Right atrium auricular region (tissue), 2 donors: ENCODE data around the gene NRIP1. TPM values are rescaled to one million over a fixed set of nuclear protein-coding genes. Genes with fewer than 3 reads are reported as not detected.

Experiments used
- DNase-seq: peaks from one replicate; pipeline ENCODE4 v3.0.0-alpha.2; 2019; ENCODE audit warnings: low spot score
- H3K27ac ChIP-seq, 2 donors: fragments of 200-600 bp; sonication (generic); 1 replicate in 1 of 2; 2 replicates in 1 of 2; pipeline ENCODE4 v1.5.1; 2016 to 2019
- H3K27me3 ChIP-seq, 2 donors: fragments of 200-600 bp; sonication (generic); one replicate each; pipeline versions ENCODE4 v1.5.1 to v1.6.0; 2017 to 2019
- H3K36me3 ChIP-seq: fragments of 200-600 bp; sonication (generic); one replicate; pipeline ENCODE4 v1.5.1; 2016
- H3K4me1 ChIP-seq, 2 donors: fragments of 200-600 bp; sonication (generic); one replicate each; pipeline versions ENCODE4 v1.5.1 to v1.6.0; 2017 to 2019
- H3K4me3 ChIP-seq, 2 donors: fragments of 200-600 bp; sonication (generic); 1 replicate in 1 of 2; 2 replicates in 1 of 2; pipeline ENCODE4 v1.5.1; 2017 to 2019; ENCODE audit warnings: mild to moderate bottlenecking in 1 of 2, moderate library complexity in 1 of 2
- H3K9me3 ChIP-seq, 2 donors: fragments of 200-600 bp; sonication (generic); one replicate each; pipeline ENCODE4 v1.5.1; 2019
- CTCF ChIP-seq, 2 donors: fragments of 200-600 bp; sonication (generic); IDR thresholded peaks; one replicate each; pipeline ENCODE4 v1.5.1; 2019; ENCODE audit warnings: antibody characterized with exemption in 2 of 2
- total RNA-seq, 2 donors: library from RNA; depleted of rRNA; stranded (reverse); fragments of >200 nt; gene quantifications; one replicate each; pipeline ENCODE4 v1.1.0, GENCODE V29; 2016

Gene NRIP1
- total RNA-seq, 2 donors from 2014 or later: 15.5 to 16.0 TPM

- no peaks in the 10 kb centered on the region for H3K27me3 ChIP-seq
- TF ChIP-seq CTCF (IDR thresholded peaks at IDR 0.05): no peak
- H3K27ac ChIP-seq: no peak overlapping the region
- H3K4me3 ChIP-seq: no peak overlapping the region
- peaks cover 0 to 45% of the 10 kb centered on the region in 2 donors for H3K4me1 ChIP-seq
- no peak for DNase-seq
- no peaks in the 10 kb centered on the region for H3K9me3 ChIP-seq
- no peaks in the 10 kb centered on the region for H3K36me3 ChIP-seq
Measured at GRCh38 chr21:15050568-15051377, 14.0 kb downstream of the NRIP1 start.

GRCh38 chr21:15045017-15045416 is 19.8 kb downstream of the NRIP1 start:
- no peaks in the 10 kb centered on the region for H3K27me3 ChIP-seq
- no peak overlapping the region for H3K4me3 ChIP-seq
- no peaks in the 10 kb centered on the region for H3K9me3 ChIP-seq
- H3K36me3 ChIP-seq: peaks cover 7% of the 10 kb centered on the region
- no peak overlapping the region for H3K27ac ChIP-seq
- DNase-seq: no peak
- peaks cover 0 to 16% of the 10 kb centered on the region in 2 donors for H3K4me1 ChIP-seq
- no peak for TF ChIP-seq CTCF (IDR thresholded peaks at IDR 0.05)

- no peaks in the 10 kb centered on the region for H3K27me3 ChIP-seq
- H3K4me1 ChIP-seq: peaks cover 0 to 8% of the 10 kb centered on the region in 2 donors
- no peak for DNase-seq
- TF ChIP-seq CTCF (IDR thresholded peaks at IDR 0.05): no peak
- H3K9me3 ChIP-seq: no peaks in the 10 kb centered on the region
- H3K36me3 ChIP-seq: peaks cover 7% of the 10 kb centered on the region
- H3K27ac ChIP-seq: no peak overlapping the region
- H3K4me3 ChIP-seq: no peak overlapping the region
Measured at GRCh38 chr21:15042531-15042930, 22.3 kb downstream of the NRIP1 start.

GRCh38 chr21:15039607-15040299 is 25.0 kb downstream of the NRIP1 start:
- no peak for DNase-seq
- H3K27ac ChIP-seq: no peak overlapping the region
- peaks cover 0 to 6% of the 10 kb centered on the region in 2 donors for H3K4me1 ChIP-seq
- no peak overlapping the region for H3K4me3 ChIP-seq
- TF ChIP-seq CTCF (IDR thresholded peaks at IDR 0.05): no peak
- no peaks in the 10 kb centered on the region for H3K9me3 ChIP-seq
- H3K27me3 ChIP-seq: no peaks in the 10 kb centered on the region
- peaks cover 7% of the 10 kb centered on the region for H3K36me3 ChIP-seq

- DNase-seq: no peak
- no peak for TF ChIP-seq CTCF (IDR thresholded peaks at IDR 0.05)
Measured at GRCh38 chr21:15037900-15038293, 26.9 kb downstream of the NRIP1 start.

More at GRCh38 chr21:15037900-15038293, 26.9 kb downstream of the NRIP1 start:
- Histone ChIP-seq H3K27ac (no peak overlapping the region), H3K9me3 (no peaks in the 10 kb centered on the region), H3K36me3 (peaks cover 6% of the 10 kb centered on the region), H3K27me3 (no peaks in the 10 kb centered on the region), H3K4me1 (peaks cover 0 to 12% of the 10 kb centered on the region in 2 donors), H3K4me3 (no peak overlapping the region)
